HG03571 (cell line): ENCODE measurements around the gene PUS1.
"Not testable (repeated sequence)": the region's sequence is repeated elsewhere in the genome, so short reads cannot be mapped to it uniquely, and the experiment has no call there.

Experiments
- ATAC-seq: cut with Tn5 transposase; IDR thresholded peaks from one replicate; pipeline ENCODE4 v1.9.1; 2021; ENCODE audit not compliant: unreplicated experiment

The PUS1 gene

DNA sequence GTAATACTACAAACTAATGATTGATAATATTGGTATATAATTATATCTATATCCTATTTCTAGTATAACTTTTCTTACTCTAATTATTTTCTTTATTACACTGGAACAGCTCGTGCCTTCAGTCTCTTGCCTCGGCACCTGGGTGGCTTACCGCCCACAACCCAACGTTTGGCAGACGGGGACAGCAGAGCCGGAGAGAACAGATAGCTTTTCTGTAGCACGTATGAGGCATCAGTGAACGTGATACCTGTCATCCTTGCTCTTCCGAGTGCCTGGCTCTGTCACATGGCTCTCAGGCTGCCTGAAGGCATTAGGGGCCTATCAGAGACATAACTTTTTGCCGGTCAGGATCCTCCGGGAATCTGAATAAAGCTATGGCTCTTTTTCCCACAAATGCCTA lies 5.5 kb downstream of the PUS1 start:
- no peak for ATAC-seq

DNA sequence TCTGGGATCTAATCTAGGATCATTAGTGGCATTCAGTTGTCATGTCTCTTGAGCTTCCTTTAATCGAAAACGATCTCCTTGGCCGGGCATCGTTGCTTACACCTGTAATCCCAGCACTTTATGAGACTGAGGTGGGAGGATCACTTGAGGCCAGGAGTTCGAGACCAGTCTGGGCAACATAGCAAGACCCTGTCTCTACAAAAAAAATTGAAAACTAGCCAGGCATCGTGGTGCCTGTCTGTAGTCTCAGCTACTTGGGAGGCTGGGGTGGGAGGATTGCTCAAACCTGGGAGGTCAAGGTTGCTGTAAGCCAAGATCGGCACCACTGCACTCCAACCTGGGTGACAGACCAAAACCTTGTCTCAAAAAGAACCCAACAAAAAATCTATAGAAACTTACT lies 9.0 kb downstream of the PUS1 start:
- ATAC-seq, result no peak

DNA sequence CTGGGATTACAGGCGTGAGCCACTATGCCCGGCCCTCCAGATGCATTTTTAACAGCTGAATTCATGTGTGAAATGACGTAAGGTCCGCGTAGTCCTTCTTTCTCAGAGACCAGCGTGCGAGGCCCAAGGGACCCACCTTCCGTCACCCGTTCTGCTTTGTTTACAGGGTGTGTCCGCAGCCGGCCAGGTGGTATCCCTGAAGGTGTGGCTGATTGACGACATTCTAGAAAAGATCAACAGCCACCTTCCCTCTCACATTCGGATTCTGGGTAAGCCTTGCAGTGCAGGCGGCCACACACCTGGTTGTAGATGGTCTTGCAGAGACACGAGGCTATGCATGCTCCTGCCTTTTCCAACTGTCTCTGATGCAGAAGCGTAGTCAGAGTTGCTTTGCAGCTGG lies 9.9 kb downstream of the PUS1 start:
- ATAC-seq, result no peak

DNA sequence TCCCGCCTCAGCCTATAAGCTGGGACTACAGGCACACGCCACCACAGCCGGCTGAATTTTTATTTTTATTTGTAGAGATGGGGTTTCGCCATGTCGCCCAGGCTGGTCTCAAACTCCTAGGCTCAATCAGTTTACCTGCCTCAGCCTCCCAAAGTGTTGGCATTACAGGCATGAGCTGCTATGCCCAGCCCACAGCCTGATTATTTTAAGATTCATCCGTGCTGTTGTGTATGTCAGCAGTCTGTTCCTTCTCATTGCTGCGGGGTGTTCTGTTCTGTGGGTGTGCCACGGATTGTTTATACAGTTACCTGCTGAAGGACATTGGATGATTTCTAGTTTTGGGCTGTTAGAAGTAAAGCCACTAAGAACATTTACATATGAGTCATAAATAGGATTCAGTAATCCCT lies 11.1 kb downstream of the PUS1 start:
- no peak for ATAC-seq

DNA sequence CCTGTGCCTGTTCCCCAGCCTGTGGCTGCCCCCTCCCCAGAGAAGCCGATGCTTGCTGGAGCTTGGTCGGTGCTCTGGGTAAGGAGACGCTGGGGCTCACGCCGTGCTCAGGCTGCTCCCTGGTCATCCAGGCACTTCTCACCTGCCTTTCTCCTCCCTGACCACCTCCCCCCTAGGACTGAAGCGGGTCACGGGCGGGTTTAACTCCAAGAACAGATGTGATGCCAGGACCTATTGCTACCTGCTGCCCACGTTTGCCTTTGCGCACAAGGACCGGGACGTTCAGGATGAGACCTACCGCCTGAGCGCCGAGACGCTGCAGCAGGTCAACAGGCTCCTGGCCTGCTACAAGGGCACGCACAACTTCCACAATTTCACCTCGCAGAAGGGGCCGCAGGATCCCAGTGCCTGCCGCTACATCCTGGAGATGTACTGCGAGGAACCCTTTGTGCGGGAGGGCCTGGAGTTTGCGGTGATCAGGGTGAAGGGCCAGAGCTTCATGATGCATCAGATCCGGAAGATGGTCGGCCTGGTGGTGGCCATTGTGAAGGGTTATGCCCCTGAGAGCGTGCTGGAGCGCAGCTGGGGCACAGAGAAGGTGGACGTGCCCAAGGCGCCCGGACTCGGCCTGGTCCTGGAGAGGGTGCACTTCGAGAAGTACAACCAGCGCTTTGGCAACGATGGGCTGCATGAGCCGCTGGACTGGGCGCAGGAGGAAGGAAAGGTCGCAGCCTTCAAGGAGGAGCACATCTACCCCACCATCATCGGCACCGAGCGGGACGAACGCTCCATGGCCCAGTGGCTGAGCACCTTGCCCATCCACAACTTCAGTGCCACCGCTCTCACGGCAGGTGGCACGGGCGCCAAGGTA lies 12.3 kb downstream of the PUS1 start:
- ATAC-seq, result no peak

DNA sequence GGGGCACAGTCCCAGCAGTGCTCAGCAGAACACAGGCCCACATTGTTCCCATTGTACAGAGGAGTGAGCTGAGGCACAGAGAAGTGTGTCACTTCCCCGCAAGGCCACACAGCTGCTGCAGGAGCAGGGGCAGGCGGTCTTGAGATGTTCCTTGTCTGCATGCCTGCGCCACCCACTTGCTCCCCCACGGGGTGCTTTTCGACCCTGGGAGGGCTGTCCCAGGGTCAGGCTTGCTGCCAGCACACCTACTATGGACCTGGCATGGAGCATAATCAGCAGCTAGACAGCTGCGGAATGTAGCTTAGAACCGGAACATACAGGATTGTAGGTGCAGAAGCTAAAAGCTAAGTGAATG lies 12.9 kb downstream of the PUS1 start:
- no peak for ATAC-seq

DNA sequence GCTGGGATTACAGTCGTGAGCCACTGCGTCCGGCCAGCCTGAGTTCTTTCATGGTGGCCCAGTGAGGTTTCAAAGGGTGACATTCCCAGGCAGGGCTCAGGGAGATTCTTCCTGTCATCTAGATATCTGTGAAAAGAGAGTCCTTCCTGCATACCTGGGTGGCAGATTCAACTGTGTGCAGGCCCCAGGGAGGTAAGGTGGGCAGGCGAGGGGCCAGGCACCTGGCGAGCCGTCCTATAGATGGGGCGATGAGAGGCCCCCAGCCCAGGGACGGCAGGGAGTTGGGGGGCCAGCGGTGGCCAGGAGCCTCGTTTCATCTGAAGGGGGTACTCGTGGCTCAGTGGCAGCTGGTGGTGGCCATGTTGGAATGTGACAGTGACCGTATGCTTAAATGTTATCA lies 13.6 kb downstream of the PUS1 start:
- no peak for ATAC-seq

DNA sequence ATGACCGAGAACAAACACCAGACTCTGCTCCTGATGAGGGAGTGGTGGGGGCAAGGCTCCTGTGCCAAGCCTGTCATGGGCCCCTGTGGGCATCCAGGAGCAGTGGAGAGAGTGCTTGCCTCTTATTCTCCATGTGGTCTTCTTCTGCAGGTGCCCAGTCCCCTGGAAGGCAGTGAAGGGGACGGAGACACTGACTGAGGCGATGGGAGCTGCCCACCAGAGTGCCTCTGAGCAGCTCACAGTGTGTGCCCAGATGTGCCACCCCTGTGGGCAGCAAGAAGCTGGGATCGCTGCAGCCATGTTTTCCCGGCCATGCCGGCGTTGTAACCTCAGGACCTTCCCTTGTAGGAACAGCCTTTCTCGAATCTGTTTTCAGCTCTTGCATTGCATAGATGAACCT lies 14.3 kb downstream of the PUS1 start:
- ATAC-seq, result no peak

DNA sequence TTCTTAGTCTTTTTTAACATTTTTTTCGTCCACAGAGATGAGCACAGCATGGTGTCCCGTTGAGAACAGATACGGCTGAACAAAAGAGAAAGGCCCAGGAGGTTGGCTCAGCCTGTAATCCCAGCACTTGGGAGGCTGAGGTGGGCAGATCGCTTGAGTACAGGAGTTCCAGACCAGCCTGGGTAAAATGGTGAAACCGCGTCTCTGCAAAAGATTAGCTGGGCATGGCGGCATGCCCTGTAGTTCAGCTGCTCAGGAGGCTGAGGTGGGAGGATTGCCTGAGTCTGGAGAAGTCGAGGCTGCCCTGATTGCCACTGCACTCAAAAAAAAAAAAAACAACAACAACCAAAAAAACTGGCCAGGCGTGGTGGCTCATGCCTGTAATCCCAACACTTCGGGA lies 14.8 kb downstream of the PUS1 start:
- ATAC-seq, result no peak

DNA sequence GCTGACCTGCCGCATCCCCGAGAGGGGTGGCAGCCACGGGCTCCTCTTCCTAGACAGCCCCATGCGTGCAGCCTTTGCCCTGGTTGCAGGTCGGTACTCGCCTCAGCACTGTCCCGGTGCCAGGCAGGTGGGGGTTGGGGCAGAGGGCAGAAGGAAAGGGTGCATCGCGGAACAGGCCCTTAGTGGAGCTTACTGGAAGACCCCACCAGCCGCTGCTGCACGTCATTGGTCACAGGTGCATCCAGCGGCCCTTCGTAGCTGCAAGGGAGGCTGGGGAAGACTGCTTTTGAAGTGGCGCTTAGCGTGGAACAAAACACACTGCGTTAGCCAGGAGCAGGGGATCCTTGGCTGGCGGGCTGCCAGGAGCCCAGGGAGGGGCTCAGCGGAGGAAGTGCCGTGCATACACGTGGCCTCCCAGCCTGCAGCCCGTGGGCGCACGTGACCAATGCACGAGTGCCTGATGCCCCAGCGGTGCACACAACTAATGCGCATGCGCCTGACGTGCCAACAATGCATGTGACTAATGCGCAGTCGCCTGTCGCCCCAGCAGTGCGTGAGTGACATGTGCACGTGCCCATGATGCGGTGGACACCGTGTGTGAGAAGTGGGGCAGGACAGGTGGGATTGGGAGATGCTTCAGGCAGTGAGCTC lies 15.7 kb downstream of the PUS1 start:
- ATAC-seq, result no peak

DNA sequence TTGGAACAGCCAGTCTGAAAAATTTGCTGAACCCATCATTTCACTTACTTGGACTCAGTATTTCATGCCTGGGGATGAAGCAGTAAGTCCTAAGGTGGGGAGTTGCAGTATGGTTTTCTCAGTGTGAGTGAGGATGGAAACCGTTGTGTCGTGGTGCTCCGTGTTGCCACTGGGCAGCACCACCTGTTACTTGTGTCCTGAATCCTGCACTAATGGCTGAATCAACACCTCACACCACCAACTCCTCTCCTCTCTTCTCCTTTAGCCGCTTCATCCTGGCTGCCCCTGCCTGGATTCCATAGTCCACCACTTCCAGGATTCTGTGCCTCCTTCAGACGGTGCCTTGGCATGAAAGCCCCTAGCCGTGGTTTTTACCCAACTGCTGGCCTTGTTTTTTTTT lies 17.7 kb downstream of the PUS1 start:
- no peak for ATAC-seq

DNA sequence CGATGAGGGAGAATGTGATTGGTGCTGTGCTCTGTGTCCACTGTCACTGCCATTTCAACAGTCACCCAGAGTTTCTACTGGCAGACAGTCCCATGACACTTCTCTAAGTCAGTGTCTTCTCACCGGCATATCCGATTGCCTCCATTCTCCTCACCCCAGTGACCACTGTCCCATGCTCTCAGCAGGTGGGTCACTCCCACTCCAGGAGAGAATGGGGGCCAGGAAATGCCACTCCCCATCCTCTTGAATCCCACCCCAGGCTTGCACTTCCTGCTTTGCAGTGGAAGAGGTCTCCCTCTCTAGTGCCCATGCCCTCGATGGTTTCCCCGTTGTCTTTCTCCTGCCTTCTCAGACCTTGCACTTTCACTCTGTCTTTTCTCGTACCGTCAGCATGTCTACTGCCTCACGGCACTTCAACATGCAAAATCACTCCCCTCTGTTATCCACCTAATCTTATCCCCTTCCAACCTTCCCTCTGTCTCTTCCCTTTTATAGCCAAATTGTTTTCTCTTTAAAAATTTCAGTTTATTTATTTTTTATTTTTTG lies 18.5 kb downstream of the PUS1 start:
- ATAC-seq, result no peak

DNA sequence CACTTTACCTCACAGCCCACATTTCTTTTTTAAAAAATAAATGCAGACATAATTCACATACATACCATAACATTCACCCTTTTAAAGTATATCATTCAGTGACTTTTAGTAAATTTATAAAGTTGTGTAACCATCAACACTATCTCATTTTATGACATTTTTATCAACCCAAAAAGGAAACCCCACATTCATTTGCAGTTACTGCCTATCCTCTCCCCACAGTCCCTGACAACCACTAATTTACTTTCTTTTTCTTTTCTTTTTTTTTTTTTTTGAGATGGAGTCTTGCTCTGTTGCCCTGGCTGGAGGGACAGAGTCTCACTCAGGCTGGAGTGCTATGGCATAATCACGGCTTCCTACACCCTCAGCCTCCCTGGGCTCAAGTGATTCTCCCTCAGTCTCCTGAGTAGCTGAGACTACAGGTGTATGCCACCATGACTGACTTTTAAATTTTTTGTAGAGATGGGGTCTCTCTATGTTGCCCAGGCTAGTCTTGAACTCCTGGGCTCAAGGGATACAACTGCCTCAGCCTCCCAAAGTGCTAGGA lies 19.2 kb downstream of the PUS1 start:
- ATAC-seq, result no peak

DNA sequence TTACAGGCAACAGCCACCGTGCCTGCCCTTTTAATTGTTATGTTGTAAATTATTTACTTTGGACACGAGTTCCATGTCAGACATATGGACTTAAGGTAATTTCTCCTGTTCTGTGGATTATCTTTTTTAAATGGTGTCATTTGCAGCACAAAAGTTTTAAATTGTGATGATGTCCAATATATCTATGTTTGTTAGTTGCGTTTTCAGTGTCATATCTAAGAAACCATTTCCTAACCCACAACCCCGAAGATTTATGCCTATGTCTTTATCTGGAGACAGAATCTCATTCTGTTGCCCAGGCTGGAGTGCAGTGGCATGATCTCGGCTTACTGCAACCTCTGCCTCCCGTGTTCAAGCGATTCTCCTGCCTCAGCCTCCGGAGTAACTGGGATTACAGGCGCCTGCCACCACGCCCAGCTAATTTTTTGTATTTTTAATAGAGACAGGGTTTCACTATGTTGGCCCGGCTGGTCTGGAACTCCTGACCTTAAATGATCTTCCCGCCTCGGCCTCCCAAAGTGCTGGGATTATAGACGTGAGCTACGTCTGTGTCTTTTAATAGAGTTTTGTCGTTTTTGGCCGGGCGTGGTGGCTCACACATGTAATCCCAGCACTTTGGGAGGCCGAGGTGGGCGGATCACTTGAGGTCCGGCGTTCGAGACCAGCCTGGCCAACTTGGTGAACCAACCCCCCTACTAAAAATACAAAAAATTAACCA lies 19.8 kb downstream of the PUS1 start:
- not testable (repeated sequence) for ATAC-seq

DNA sequence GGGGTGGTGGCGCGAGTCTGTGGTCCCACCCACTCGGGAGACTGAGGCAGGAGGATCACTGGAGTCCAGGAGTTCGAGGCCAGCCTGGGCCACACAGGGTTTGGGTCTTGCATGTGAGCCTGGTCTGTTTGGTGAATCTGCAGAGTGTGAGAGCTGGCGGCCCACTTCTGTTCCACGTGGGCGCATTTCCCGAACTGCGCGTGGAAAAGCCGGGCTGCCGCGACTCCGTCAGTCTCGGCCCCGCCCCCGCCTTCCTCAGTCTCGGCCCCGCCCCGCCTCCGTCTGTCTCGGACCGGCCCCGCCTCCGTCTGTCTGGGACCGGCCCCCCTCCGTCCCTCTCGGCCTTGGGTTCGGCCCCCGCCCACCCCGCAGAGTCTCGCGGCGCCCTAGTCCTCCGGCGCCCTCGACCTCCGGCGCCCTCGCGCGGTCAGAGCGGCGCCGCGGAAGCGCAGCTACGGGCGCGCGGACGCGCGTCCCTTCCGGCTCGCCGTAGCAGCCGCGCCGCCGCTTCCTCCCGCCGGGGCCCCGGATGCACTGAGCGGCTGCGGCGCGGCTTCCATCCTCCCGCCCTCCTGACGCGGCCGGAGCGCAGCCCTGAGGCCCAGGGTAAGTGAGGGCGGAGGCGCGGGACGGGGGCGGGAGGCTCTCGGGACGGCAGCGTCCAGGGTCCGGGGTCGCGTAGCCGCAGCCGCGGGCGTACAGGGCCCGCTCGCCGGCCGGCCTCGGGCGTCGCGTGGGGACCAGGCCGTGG lies 20.5 kb downstream of the PUS1 start, which contains the start of gene EP400:
Gene EP400, plus strand, starts transcription at position 512 of the 751 bp plus-strand sequence. CDS start 10,678 bp downstream, outside the sequence.
- peak; percentile 91 for ATAC-seq

DNA sequence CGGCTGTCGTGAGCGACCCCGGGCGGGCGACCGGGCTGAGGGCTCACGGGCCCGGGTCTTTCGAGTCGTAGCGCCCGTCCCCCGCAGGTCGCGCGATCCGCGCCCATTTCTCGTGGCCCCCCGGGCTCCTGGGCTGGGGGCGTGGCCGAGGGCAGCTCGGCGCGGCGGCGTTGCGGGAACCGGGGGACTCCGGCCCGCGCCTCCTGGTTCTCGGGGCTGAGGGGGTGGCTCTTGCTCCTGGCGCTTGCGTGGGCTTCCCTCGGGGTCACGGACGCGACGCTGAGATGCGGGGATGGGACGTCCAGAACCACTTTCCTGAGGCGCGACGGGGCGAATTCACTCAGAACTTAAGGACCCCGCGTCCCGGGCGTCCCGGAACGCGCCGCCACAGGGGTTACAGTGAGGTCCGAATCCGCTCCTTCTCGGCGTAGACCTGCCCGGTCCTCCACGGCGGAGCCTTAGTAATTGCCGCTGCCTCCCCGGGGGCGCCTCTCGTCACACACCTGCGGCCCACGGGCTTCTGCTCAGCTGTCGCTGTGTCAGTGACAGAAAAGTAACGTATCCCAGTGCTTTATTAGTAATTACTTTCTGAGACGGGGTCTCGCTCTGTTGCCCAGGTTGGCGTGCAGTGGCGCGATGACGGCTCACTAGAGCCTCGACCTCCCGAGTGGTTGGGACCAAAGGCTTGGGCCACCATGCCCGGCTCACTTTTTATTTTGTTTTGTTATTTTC lies 21.3 kb downstream of the PUS1 start:
- ATAC-seq, result peak; percentile 29

DNA sequence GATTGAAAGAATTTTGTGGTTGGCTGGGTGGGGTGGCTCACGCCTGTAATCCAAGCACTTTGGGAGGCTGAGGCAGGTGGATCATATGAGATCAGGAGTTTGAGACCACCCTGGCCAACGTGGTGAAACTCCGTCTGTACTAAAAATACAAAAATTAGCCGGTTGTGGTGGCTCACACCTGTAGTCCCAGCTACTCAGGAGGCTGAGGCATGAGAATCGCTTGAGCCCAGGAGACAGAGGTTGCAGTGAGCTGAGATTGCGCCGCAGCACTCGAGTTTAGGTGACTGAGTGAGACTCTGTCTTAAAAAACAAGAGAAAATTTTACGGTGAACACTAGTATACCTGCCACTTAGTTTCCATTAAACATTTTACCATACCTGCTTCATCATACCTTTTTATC lies 24.7 kb downstream of the PUS1 start:
- ATAC-seq, result not testable (repeated sequence)

DNA sequence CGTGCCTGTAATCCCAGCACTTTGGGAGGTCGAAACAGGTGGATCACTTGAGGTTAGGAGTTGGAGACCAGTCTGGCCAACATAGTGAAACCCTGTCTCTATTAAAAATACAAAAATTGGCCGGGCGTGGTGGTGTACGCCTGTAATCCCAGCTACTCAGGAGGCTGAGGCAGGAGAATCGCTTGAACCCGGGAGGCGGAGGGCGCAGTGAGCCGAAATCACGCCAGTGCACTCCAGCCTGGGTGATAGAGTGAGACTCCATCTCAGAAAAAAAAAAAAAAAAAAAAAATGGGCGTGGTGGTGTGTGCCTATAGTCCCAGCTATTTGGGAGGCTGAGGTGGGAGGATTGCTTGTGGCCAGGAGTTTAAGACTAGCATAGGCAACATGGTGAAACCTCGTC lies 25.4 kb downstream of the PUS1 start:
- ATAC-seq, result not testable (repeated sequence)

DNA sequence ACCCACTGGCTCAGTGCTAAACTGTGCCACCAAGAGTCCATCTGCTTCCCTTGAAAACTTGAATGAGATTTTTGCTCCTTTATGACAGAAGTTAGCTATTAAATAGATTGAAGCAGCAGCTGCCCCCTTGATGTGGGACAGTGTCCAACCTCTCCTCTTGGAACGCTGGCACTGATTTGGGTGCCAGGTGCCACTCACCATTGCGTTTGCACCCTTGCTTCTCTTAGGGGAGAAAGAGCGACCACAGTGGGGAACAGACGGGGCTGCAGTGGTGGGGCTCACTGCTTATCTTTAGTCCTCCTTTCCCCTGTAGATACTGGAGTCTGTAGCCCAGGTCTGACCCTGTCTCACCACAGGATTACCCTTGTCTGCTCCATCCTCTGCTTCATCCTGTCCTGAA lies 30.0 kb downstream of the PUS1 start:
- no peak for ATAC-seq
